Endothelial cell (in vitro differentiated cells): ENCODE results near the gene ADAP1. TPM values are rescaled to one million over a fixed set of nuclear protein-coding genes. Genes with fewer than 3 reads are reported as not detected.

Experiments
- DNase-seq: peaks from one replicate; pipeline ENCODE4 v3.0.0; 2021; ENCODE audit warnings: low spot score
- H3K27ac Mint-ChIP-seq: one replicate; pipeline ENCODE4 v1.8.0; 2021; ENCODE audit warnings: mixed read lengths, inconsistent platforms; ENCODE audit not compliant: unreplicated experiment
- H3K27me3 Mint-ChIP-seq: one replicate; pipeline ENCODE4 v1.8.0; 2021; ENCODE audit warnings: mild to moderate bottlenecking, moderate library complexity, mixed read lengths, inconsistent platforms; ENCODE audit not compliant: unreplicated experiment
- H3K36me3 Mint-ChIP-seq: one replicate; pipeline ENCODE4 v1.8.0; 2021; ENCODE audit warnings: mild to moderate bottlenecking, low read depth, mixed read lengths, inconsistent platforms; ENCODE audit not compliant: unreplicated experiment
- H3K4me1 Mint-ChIP-seq: one replicate; pipeline ENCODE4 v1.8.0; 2021; ENCODE audit warnings: mild to moderate bottlenecking, mixed read lengths, inconsistent platforms; ENCODE audit not compliant: unreplicated experiment
- H3K4me3 Mint-ChIP-seq: one replicate; pipeline ENCODE4 v1.8.0; 2021; ENCODE audit warnings: mild to moderate bottlenecking, mixed read lengths, inconsistent platforms; ENCODE audit not compliant: unreplicated experiment
- H3K9me3 Mint-ChIP-seq: one replicate; pipeline ENCODE4 v1.8.0; 2021; ENCODE audit warnings: mixed read lengths, inconsistent platforms; ENCODE audit not compliant: unreplicated experiment
- total RNA-seq: library from RNA; stranded (reverse); fragmentation: NEBNext Ultra II Directional; extraction: Animal tissue kit (Norgen Biotek cat#: 25700); gene quantifications from one replicate; pipeline ENCODE4 v1.2.1, GENCODE V29; 2021; ENCODE audit not compliant: unreplicated experiment
- TF ChIP-seq, protein P1 (sequence below): fragments of 200-600 bp; sonication (generic); IDR thresholded peaks from one replicate; pipeline ENCODE4 v1.5.0; 2021; ENCODE audit warnings: antibody characterized with exemption; ENCODE audit not compliant: unreplicated experiment

The ADAP1 gene
- total RNA-seq, 1 donor from 2014 or later: 1.7 TPM

DNA sequence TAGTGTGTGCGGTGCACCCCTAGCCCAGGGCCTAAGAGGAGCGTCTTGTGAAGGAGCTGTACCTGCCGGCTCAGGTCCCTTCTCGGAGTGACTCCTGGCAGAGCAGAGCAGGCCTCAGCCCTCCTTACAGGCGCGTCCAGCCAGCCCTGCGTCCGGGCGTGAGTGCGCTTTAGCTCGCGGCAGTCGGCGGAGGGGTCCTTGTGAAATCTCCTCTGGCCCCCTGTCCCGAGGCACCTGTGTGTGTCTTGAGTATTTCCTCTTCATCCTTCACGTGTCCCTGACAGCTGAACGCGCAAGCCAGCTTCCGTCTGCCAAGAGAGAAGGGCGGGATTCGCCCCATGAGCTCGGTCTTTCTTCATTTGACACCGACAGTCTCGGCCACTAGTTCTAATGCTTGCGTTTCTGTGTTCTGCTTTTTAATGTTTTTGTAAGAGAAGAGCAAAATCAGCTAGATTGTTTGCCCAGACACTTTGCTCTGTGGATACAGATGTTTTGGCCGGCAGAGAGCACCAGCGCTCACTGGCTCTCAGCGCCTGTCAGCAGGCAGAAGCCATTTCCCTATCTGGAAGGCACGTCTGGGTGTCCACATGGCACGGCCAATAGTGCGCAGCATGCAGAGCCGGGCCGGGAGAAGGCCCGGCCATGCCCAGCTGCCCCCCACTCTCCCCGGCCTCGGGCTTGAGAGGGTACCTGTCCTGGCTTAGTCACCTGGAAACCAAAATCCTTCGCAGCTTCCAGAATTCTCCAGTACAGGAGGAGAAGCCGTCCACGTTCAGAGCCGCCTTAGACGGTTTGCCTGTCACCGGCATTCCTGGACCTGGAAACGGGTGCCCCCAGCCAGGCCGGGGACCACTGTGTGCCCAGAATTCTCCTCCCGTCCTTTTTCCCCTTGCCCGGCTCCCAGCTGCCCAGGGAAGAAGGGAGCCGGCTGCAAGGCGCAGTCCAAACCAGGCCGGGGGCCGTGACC is 71.1 kb downstream of the ADAP1 start:
- no peaks in the 10 kb centered on the region for H3K9me3 Mint-ChIP-seq
- no peak overlapping the region for H3K4me3 Mint-ChIP-seq
- H3K27ac Mint-ChIP-seq: no peak overlapping the region
- H3K36me3 Mint-ChIP-seq: peaks cover 9% of the 10 kb centered on the region
- TF ChIP-seq, protein P1, sequence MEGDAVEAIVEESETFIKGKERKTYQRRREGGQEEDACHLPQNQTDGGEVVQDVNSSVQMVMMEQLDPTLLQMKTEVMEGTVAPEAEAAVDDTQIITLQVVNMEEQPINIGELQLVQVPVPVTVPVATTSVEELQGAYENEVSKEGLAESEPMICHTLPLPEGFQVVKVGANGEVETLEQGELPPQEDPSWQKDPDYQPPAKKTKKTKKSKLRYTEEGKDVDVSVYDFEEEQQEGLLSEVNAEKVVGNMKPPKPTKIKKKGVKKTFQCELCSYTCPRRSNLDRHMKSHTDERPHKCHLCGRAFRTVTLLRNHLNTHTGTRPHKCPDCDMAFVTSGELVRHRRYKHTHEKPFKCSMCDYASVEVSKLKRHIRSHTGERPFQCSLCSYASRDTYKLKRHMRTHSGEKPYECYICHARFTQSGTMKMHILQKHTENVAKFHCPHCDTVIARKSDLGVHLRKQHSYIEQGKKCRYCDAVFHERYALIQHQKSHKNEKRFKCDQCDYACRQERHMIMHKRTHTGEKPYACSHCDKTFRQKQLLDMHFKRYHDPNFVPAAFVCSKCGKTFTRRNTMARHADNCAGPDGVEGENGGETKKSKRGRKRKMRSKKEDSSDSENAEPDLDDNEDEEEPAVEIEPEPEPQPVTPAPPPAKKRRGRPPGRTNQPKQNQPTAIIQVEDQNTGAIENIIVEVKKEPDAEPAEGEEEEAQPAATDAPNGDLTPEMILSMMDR: no peak
- peaks cover 7% of the 10 kb centered on the region for H3K27me3 Mint-ChIP-seq
- no peak for DNase-seq
- peaks cover 6% of the 10 kb centered on the region for H3K4me1 Mint-ChIP-seq

DNA sequence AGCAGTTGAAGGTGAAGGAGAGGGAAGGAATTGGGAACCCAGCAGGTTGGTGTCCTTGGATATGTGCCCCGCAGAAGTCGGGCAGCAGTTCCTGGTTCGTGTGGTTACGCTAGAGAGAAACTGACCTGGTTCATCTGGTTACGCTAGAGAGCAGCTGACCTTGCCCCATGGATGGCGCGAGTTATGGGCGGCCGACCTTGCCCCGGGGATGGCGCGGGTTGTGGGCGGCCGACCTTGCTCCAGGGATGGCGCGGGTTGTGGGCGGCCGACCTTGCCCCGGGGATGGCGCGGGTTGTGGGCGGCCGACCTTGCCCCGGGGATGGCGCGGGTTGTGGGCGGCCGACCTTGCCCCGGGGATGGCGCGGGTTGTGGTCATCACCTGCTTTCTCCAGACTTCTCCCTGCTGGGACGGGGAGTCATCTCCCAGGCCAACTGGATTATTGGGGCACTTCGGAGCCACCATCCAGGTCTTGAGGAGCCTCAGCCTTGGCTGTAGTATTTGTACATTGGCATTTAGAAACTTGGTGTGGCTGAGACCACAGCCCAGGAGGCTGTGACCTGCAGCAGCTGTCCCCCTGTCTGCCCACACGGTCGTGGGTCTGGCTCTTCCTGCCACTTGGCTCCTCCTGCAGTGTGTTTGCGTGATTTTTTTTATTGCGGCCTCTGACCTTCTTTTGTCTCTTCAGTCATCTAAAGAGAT is 72.0 kb downstream of the ADAP1 start:
- H3K4me1 Mint-ChIP-seq: peaks cover 10% of the 10 kb centered on the region
- peaks cover 7% of the 10 kb centered on the region for H3K36me3 Mint-ChIP-seq
- H3K27me3 Mint-ChIP-seq: peaks cover 4% of the 10 kb centered on the region
- no peak for DNase-seq
- TF ChIP-seq, protein P1: no peak
- H3K27ac Mint-ChIP-seq: no peak overlapping the region
- H3K9me3 Mint-ChIP-seq: no peaks in the 10 kb centered on the region
- H3K4me3 Mint-ChIP-seq: no peak overlapping the region

DNA sequence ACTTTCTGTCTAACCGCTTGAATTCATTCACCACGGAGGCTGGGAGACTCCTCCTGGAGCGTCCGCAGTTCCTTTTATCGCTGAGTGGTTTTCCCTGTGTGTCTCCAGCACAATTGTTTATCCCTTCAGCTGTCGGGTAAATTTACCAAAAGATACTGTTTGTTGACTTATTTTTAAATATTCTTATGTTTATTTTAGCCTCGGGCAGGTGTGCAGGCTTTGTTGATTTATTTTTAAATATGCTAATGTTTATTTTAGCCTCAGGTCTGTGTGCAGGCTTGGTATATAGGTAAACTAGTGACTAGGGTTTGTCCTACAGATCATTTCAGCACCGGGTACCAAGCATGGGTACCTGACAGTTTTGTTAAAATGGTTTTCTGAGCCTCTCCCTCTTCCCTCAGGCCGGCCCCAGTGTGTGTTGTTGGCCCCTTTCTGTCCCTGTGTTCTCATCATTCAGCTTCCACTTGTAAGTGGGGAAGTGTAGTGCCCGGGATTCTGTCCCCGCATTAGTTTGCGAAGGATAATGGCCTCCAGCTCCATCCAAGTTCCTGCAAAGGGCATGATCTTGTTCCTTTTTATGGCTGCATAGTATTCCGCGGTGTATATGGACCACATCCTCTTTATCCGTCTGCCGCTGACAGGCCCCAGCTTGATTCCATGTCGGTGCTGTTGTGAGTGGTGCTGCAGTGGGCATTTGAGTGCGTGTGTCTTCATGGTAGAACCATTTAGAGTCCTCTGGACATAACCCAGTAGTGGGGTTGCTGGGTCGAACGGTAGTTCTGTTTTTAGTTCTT is 72.8 kb downstream of the ADAP1 start:
- H3K36me3 Mint-ChIP-seq: peaks cover 7% of the 10 kb centered on the region
- H3K27me3 Mint-ChIP-seq: peaks cover 4% of the 10 kb centered on the region
- H3K27ac Mint-ChIP-seq: no peak overlapping the region
- peaks cover 10% of the 10 kb centered on the region for H3K4me1 Mint-ChIP-seq
- H3K4me3 Mint-ChIP-seq: no peak overlapping the region
- no peak for DNase-seq
- TF ChIP-seq, protein P1: no peak
- no peaks in the 10 kb centered on the region for H3K9me3 Mint-ChIP-seq

DNA sequence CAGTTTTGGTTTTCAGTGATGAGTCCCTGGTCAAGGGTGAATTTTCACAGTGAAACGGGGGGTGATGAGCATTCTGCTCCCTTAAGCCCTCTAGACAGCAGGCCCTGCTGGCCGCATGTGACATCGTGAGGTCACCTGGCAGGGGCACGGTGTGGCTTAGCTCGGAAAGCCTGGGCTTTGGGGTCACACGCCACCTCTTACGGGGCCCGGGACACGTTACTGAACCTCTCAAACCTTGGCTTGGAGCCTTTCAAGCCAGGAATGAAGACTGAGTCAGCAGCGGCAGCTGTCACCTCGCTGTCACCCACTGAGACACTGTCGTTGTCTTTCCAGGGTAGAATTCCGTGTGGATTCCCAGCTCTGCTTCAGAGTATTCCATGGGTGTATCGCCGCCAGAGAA is 74.0 kb downstream of the ADAP1 start:
- H3K4me1 Mint-ChIP-seq: peaks cover 10% of the 10 kb centered on the region
- peaks cover 1% of the 10 kb centered on the region for H3K27me3 Mint-ChIP-seq
- H3K36me3 Mint-ChIP-seq: peaks cover 7% of the 10 kb centered on the region
- H3K4me3 Mint-ChIP-seq: no peak overlapping the region
- no peaks in the 10 kb centered on the region for H3K9me3 Mint-ChIP-seq
- no peak for DNase-seq
- H3K27ac Mint-ChIP-seq: no peak overlapping the region
- TF ChIP-seq, protein P1: no peak
